GM11168 (cell line): ENCODE measurements around the gene TSPAN32.

Source experiments
- in situ Hi-C: fragments of 300-500 bp; cut with MboI; formaldehyde crosslinking; loops from one replicate; pipeline ENCODE4 v1.12.0; 2022; ENCODE audit warnings: low sequenced_read_pairs; ENCODE audit not compliant: unreplicated experiment

TSPAN32 gene

DNA sequence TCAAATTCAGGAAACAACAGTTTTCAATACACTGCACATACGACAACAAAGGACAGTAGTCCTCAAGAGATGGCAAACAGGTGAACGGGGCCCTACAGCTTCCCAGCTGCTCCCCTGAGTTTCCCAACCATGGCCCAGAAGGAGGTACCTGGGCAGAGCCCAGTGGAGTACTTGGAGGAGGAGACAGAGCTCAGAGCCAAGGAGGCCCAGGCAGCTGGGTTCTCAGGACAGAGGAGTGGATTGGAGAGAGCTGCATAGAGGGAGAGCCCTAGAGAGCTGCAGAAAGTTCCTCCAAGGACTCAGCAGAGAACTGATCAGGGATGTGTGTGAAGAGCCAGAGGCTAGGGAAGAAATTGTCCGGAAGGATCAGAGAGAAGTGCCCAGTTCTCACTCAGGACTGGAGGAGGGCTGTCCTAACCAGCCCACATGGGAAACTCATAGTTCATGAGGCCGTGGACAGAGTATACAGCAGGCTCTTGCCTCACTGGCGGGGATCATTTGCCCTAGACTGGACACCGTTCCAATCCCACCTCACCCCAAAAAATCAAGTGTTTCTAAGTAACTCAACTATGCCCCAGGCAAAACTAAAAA lies 23.8 kb upstream of the TSPAN32 start:
- in situ Hi-C loops, result loop anchor here (25.0 kb wide), 1 partner anchor 609 kb away; the partner anchor contains the start of gene CDKN1C

DNA sequence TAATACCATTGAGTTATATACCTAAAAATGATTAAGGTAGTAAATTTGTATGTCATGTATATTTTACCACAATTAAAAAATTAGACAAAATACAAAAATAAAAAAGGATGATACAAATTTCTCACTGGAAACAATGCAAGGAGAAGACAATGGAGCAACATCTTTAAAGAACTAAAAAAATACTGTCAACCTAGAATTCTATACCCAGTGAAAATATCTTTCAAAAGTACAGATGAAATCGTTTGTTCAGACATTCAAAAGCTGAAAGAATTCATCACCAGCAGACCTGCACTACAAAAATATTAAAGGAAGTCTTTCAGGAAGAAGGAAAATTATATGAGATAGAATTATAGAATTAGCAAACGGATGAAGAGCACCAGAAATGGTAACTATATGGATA lies 21.6 kb upstream of the TSPAN32 start:
- in situ Hi-C loops, result loop anchor here (25.0 kb wide), 1 partner anchor 607 kb away; the partner anchor contains the start of gene CDKN1C

DNA sequence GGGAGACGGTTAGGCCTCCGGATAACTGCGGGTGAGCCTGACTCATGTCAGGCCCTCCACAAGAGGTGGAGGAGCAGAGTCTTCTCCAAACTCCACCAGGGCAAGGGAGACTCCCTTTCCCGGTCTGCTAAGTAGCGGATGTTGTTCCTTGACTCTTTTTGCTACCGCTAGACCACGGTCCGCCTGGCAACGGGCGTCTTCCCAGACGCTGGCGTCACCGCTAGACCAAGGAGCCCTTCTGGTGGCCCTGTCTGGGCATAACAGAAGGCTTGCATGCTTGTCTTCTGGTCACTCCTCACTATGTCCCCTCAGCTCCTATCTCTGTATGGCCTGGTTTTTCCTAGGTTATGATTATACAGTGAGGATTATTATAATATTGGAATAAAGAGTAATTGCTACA lies 15.5 kb upstream of the TSPAN32 start:
- in situ Hi-C loops, result loop anchor here (25.0 kb wide), 1 partner anchor 601 kb away; the partner anchor contains the start of gene CDKN1C

DNA sequence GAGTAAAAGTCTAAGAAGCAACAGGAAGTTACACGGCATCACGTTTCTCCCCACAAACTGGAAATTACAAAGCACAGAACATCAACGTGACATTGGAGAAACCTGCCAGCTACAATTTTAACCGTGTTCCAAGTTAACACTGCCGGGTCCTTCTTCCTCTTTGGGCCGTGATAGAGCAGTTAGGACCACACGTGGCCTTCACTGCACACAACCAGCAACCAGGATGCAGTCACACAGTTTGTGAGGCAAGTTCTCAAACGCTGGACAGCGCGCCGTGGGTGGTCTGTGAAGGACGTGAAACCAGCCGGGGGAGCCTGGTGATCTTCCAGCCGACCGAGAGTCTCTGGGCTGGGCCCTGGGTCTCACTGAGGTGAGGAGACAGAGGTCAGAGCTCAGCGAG lies 14.7 kb upstream of the TSPAN32 start:
- in situ Hi-C loops, result loop anchor here (25.0 kb wide), 1 partner anchor 600 kb away; the partner anchor contains the start of gene CDKN1C

DNA sequence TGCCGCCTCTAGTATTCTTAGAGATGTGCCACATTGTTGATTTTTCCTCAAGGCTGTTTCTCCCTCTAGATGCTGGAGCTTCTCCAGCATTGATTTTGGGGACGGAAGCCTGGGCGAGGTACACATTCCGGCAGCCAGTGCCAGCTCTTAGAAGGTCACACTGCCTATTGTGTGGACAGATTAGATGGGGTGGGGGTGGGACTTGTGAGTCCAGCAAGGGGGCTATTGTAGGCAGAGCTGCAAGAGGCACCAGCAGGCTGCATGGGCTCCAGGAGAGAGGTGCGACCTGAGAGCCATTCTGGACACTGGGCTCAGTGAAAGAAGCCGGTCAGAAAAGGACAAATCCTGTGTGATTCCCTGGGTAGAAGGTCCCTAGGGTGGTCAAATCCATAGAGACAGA lies 12.5 kb upstream of the TSPAN32 start:
- in situ Hi-C loops, result loop anchor here (25.0 kb wide), 1 partner anchor 598 kb away; the partner anchor contains the start of gene CDKN1C

DNA sequence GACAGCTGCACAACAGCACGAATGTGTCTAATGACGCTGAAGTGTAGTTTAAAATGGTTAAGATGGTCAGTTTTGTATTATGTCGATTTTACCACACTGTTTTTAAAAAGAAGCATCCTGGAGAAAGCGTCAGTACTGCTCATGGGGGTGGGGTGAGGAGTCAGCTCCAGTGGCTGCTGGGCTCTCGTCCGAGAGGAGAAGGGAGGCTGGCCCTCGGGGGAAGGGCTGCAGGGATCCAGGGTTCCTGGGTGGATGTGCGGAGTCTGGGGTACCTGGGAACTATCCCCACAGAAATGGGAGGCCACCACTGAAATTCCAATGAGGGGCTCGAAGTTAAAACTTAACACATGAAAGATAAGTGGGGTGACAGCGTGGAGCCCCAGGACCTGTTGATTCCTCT lies 12.0 kb upstream of the TSPAN32 start:
- in situ Hi-C loops, result loop anchor here (25.0 kb wide), 1 partner anchor 597 kb away; the partner anchor contains the start of gene CDKN1C

DNA sequence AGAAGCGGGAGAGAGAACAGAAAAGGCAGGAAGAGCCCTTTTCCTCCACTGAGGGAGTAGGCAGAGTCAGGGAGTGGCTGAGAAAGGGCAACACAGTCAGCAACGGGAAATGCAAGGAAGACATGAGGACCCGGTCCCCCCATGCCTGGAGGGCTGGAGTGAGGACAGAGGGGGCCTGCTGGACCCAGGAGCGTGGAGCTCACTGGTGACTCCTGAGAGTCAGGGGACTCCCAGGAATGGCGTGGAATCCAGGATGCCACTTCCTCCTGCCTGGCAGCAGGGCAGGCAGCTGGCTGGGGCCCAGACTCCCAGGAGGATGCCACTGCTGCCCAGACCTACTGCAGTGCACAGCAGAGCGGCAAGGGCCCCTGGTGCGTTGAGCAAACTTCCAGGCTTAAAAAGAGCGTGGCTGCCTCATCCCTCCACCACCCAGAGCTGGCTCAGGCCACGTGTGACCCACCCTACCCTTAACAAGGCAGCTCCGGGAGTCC lies 11.4 kb upstream of the TSPAN32 start:
- in situ Hi-C loops, result loop anchor here (25.0 kb wide), 1 partner anchor 597 kb away; the partner anchor contains the start of gene CDKN1C

DNA sequence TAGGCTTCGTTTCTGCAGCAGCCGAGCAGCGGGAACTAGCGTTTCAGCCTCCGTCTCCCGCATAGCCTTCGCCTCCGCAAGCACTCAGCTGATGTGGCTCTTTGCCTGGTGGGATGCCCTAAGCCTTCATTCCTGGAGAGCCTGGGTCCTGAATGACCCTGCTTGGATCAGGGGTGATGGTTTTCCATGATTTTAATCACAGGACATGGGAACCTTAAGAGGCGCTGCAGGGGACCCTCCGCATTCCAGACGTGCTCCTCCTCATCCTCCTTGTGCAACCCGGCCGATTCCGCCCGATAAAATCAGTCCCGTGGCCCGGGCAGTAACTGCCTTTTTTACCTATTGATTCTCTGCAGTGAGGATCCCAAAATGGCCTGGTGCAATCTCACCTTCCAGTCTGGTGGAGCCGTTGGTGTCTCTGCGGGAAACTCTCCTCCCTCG lies 8.3 kb upstream of the TSPAN32 start:
- in situ Hi-C loops, result loop anchor here (25.0 kb wide), 1 partner anchor 594 kb away; the partner anchor contains the start of gene CDKN1C

DNA sequence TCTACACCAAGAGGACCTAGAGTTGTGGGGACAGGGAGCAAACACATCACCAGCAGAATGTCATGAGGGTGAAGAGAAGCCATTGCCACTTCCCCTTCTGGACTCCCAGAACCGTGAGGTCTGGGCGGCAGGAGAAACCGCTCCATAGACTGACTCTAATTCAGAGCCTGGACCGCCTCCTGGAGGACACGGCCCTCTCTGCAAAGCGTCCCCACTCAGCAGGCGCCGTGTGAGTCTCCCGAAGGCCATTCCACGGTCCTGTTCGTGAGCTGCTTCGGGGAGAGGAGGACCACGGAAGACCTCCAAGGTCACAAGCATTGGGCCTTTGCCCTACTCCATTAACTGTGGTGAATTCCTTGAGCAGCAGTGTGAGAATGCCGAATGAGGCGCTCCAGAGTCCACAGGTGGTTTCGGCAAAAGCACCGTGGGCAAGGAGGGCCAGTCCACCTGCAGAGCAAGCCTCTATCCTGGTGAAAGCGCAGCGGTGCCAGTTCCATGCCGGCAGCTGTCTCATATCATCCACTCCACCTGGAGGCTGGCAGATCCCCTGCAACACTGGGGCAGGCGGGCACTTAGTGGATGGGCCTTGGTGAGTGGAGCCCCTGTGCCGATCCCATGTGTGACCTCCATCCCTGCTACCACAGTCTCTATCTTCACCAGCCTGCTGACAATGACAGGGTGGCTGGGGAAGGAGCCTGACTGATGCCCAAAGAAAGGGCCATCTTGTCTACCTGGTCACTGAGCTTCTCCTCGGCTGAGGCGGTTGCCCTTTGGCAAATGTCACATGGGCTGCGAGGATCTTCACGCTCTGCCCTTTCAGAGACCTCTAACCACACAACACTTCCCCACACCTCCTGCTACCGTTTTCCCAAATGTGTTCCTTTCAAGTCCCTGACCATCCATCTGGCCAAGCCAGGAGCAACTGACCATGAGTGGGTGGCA lies 7.6 kb upstream of the TSPAN32 start:
- in situ Hi-C loops, result loop anchor here (25.0 kb wide), 1 partner anchor 593 kb away; the partner anchor contains the start of gene CDKN1C

DNA sequence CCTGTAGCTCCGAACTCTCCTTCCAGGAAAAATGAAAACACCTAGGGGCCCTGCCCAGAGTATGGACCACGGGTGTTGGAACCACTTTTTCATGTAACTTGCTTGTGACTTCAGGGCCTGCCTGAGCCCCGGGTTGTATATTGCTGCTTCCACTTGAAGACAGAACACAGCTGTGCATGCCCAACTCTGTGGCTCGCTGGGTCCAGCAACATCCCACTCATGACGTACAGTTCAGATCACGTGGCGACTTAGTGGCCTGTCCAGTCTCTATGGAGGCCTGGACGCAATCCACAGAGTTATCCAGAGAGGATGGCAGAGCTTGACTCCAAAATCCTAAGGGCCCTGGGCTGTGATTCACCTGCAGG lies 6.9 kb upstream of the TSPAN32 start:
- in situ Hi-C loops, result loop anchor here (5.0 to 25.0 kb wide), 2 partner anchors 127 to 592 kb away; partner anchors contain the start of gene CDKN1C

DNA sequence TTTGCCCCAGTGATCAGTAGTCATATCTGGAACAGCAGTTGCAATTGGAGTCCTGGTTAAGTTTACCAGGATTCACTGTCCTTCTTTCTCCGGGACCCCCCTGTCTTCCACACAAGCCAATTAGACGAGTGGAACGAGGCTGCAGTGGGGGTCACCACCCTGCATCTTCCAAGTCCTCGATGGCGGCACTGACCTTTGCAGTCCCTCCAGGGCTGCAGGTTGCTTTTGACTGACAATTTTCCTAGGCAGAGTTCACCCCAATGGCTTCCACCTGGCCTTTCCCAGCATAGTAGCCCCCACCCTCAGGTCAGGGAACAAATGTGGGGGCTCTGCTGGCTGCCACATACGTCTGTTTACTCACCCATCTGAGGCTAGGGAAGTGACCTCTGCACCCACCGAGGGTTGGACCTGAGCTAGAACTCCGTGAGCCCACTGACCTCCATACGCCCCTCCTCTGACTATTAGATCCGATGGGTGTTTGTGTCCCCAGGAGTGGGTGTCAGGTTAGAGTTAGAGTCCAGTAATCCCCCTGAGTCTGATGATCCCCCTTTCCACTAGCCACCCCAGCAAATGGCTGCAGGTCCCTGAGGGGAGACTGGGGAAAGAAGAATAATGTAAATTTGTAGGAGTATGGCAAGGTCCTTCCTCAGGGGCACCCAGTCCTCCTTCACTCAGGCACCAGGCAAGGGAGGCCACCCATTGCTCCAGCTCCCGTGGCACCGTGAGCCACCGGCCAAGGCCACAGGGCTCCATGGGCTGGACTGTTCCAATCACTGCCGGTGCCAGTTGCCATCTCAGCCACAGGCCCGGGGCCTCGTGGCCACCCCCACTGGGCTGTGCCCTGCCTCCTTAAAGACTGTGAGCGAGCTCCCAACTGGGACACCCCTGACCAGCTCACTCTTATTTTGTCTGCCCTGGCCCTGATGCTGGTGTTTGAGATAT lies 5.6 kb upstream of the TSPAN32 start:
- in situ Hi-C loops, result loop anchor here (5.0 to 25.0 kb wide), 2 partner anchors 126 to 591 kb away; partner anchors contain the start of gene CDKN1C

DNA sequence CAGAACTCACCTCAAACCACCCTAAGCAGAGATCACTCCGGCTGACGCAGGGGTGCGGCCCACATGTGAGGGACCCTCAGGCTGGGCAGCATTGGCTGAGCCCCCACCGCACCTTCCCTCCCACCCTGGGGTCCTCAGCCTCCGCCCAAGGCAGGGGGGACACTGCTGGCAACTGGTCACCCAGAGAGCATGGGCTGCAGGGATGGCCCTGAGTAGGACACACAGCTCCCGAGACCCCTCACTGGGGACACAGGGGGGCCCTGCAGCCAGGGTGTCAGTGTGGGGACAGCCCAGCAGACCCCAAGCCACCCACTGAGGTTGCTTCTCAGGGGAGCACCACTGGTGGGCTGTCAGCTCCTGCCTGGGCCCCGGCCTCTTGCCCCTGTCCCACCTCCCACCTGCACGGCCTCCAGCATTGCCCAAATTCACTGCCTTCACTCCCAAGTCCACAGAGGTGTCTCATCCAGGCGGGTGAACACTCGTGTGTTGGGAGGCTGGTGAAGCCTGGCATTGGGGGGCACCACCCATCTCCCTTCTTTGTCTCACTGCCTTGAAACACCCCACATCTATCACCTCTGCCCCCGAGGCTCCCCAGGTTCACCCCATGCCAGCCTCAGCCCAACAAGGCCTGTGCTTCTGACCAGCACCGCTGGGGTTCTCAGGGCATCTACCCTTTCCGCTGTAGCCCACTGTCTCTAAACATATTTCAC lies 4.7 kb upstream of the TSPAN32 start:
- in situ Hi-C loops, result loop anchor here (5.0 to 25.0 kb wide), 2 partner anchors 125 to 590 kb away; partner anchors contain the start of gene CDKN1C

DNA sequence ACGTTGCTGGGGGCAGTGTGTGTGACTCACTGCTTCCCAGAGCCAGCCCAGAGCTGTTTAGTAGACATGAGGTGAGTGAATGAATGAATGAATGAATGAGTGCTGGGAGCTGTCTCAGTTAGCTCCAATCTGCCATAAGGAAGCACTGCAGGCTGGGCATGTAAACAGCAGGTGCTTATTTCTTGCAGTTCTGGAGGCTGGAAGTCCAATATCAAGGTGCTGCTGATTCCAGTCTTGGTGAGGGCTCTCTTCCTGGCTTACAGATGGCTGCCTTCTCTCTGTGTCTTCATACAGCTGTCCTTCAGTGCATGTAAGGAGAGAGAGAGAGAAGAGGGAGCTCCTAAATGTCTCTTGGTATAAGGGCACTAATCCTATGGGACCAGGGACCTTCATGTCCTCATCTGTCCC lies 4.2 kb upstream of the TSPAN32 start:
- in situ Hi-C loops, result loop anchor here (5.0 to 25.0 kb wide), 2 partner anchors 125 to 590 kb away; partner anchors contain the start of gene CDKN1C

DNA sequence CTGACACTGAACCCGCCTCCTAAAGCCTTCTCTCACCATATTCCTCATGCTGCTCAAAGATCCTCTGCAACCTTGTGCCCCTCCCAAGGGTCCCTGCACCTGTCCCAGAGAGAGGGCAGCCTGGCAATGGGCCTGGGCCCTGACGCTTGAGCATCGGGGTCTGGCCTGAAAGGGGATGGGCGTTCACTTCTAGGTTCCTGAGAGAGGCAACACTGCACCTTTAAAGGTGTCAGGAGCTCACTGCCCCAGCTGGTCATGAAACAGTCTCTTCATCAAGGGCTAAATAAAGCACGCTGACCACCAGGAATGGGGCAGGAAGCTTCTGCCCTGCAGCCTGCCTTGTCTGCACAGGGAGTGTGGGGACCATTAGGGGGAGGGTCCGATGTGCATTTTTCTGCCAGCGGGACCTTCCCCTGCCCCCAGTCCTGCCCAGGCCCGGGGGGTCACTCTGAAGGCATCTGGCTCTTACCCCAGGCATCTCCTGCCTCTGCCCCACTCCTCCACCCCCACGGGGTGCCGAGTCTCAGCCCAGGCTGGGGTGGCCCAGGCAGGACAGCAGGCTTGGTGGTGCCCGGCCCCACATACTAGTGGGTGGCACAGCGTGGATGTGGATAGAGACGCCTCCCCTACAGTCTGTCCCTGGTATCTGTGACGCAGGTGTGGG lies 3.5 kb upstream of the TSPAN32 start:
- in situ Hi-C loops, result loop anchor here (5.0 to 25.0 kb wide), 2 partner anchors 124 to 589 kb away; partner anchors contain the start of gene CDKN1C

DNA sequence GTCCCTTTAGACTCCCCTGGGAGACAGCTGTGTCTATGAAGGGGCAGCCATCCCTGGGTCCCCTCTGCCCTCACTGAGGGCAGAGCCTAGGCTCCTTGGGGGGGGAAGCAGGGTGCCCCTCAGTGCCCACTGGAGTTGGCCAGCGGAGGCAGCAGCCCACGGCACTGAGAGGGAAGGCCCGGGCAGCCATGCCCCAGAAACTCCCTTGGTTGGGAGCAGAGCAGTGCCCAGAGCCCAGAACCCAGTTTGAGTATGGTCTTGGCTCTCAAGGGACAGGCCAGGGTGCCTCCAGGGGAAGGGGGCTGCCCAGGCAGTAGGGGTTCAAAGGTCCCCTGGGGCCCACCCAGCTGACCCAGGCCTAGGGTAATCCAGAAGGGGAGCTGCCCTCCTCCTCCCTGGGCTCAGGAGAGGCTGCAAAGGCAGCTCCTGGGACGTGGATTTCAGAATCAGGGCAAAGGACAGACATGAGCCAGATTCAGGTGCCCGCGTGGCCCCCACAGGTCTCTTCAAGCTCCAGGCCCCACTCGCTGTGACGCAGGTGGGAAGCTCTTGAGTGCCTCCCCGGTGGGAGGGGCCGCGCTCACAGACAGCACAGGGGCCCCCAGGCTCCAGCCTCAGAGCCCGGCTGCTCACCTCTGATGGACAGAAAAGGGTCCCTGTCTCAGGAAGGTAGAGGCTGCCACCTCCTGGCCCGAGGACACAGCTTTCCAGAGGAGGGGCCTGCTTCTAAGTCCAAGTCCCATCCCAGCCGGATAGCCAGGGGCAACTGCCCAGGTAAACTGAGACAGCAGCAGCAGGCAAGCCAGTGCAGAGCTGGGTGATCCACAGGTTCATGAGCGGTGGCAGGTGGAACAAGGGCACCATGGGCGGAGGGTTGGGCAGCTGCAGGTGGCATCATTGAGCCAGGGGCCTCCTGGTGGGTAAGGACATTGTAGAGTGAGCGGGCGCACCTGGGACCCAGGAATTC lies 2.7 kb upstream of the TSPAN32 start:
- in situ Hi-C loops, result loop anchor here (5.0 to 25.0 kb wide), 2 partner anchors 123 to 588 kb away; partner anchors contain the start of gene CDKN1C

DNA sequence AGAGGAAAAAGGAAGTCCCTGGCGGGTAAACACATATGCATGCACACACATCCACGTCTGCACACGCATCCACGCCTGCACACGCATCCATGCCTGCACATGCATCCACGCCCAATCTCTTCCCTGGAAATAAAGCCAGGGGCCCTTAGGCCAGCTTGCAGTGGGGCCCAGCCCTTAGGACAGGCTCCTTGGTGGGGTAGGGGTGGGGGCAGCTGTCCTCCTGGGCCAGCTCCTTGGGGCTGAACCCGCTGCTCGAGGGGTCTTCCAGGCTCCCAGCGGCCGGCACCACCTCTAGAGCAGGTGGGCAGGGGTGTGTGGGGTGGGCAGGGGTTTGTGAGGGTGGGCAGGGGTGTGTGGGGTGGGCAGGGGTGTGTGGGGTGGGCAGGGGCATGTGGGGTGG lies 2.0 kb upstream of the TSPAN32 start:
- in situ Hi-C loops, result loop anchor here (5.0 to 25.0 kb wide), 2 partner anchors 123 to 588 kb away; partner anchors contain the start of gene CDKN1C
